ENCODE results near the gene FHIT.
"Not testable (repeated sequence)": the region's sequence is repeated elsewhere in the genome, so short reads cannot be mapped to it uniquely, and the experiment has no call there.

FHIT gene

DNA sequence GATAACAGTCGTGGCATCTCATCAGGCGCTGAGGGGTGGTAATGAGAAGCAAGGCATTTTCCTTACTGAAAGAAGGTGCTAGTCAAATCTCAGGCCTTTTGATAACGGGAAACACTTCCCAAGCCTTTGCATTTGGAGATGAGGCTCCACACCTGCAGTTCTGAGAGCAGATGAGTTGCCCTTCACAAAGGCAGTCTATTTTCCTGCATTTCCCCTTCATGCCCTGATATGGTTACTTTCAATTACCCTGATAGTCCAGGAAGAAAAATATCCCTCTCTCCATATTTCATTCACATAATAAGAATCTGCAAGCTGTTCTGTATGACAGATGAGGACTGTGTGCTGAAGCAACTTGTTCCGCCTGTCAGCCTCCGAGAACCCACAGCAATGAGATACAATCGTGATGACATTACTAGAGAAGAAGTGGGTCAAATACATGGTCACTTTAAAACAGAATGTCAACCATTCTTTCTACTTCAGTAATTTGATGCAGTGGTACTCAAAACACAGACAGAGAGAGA lies 25.0 kb downstream of the FHIT start:
- no peak for DNase-seq (ENCODE audit: low read depth)

- DNase-seq (ENCODE audit: low read depth), result no peak
Measured at GRCh38 chr3:61224823-61225222, 26.4 kb downstream of the FHIT start.

GRCh38 chr3:61223451-61223850 lies 27.8 kb downstream of the FHIT start:
- no peak for DNase-seq (ENCODE audit: low read depth)

GRCh38 chr3:61222467-61222866 lies 28.8 kb downstream of the FHIT start:
- no peak for DNase-seq (ENCODE audit: low read depth)

- DNase-seq (ENCODE audit: low read depth), result no peak
Measured at GRCh38 chr3:61221759-61222362, 29.4 kb downstream of the FHIT start.

DNA sequence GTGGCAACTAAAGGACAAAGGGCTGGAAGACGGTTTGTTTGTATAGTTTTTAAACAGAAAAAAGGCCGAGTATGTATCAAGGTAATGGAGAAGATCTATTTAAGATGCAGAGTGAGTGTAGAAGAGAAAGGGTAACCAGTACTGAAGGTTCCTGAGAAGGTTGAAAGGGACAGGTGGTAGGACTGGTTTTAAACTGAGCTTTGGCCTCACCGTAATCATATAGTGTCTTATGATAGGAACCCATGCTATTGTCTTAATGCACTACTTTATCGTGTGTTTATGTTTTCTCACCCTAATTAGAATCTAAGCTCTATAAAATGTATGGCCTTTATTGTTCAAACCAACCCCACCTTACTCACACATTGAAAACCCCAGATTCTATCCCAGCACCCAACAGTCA lies 32.7 kb downstream of the FHIT start:
- no peak for DNase-seq (ENCODE audit: low read depth)

DNA sequence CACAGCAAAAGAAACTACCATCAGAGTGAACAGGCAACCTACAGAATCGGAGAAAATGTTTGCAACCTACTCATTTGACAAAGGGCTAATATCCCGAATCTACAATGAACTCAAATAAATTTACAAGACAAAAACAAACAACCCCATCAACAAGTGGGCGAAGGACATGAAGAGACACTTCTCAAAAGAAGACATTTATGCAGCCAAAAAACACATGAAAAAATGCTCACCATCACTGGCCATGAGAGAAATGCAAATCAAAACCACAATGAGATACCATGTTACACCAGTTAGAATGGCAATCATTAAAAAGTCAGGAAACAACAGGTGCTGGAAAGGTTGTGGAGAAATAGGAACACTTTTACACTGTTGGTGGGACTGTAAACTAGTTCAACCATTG lies 35.1 kb downstream of the FHIT start:
- not testable (repeated sequence) for DNase-seq (ENCODE audit: low read depth)

- DNase-seq (ENCODE audit: low read depth), result no peak
Measured at GRCh38 chr3:61202086-61202485, 49.2 kb downstream of the FHIT start.

GRCh38 chr3:61201071-61201470 lies 50.2 kb downstream of the FHIT start:
- DNase-seq (ENCODE audit: low read depth), result no peak

GRCh38 chr3:61200270-61200669 lies 51.0 kb downstream of the FHIT start:
- no peak for DNase-seq (ENCODE audit: low read depth)

- DNase-seq (ENCODE audit: low read depth), result no peak
Measured at GRCh38 chr3:61199843-61200242, 51.4 kb downstream of the FHIT start.

DNA sequence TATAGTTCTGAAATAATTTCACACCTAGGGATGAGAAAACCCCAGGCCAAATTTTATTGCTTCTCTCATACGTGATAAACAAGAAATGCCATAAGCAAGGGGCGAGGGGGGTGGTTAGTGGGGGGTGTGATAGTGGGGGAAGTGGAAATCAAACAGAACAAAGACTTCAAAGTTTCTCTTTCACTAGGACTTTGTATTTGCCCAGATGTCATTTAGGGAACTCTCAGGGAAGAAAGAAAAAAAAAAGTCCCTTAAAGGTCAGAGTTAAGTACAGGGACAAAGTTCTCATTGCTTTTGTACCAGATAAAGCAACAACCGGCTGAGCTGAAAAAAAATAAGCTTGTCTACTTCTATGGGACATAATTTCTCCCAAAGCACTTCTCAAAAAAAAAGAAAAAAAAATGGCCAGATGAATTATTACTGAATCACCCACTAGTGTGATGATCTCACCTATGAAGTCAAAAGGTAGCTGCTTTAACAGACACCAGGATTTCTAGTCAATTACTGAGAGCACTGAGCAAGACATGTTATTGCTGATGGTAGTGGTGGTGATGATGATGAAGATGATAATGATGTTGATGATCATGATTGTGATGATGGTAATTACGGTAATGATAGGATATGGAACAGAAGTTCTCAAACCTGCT lies 56.2 kb downstream of the FHIT start:
- no peak for DNase-seq (ENCODE audit: low read depth)

DNA sequence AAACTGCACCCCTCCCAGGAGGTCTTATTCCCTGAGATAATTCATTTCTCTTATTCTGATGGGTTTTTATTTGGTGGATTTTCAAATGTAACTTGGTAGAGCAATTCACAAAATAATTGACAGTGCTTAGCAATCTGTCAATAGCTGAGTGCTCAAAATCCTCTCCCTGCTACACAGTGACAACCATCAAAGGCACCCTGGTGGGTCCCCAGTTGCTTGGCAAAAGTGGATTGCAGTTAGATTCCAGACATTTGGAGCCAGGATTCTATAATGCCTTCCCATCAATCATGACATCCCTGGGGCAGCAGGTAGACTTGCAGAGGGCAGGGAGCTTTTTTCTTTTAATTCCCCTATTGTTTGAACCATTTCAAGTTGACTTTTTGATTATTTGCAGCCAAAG lies 59.0 kb downstream of the FHIT start:
- DNase-seq (ENCODE audit: low read depth), result no peak

GRCh38 chr3:61190205-61190604 lies 61.0 kb downstream of the FHIT start:
- not testable (repeated sequence) for DNase-seq (ENCODE audit: low read depth)

GRCh38 chr3:61186030-61186429 lies 65.2 kb downstream of the FHIT start:
- DNase-seq (ENCODE audit: low read depth), result no peak

DNA sequence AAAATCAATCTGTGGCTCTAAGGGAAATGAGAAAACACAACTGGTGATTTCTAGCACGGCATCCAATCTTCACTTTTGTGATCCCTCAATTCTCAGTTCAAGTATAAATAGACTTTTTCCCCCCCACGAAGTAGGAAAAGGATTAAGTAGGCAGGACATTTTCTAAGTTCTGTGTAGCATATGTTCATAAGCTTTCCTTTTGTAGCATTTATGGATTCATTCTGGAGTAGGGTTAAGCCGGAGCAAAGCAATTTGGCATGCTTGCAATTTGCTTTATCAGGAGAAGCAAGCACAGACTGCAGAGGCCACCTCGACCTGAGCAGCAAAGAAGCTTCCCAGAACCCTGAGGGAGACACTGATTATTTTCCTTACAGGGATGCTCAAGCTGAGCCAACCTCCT lies 66.3 kb downstream of the FHIT start:
- no peak for DNase-seq (ENCODE audit: low read depth)

DNA sequence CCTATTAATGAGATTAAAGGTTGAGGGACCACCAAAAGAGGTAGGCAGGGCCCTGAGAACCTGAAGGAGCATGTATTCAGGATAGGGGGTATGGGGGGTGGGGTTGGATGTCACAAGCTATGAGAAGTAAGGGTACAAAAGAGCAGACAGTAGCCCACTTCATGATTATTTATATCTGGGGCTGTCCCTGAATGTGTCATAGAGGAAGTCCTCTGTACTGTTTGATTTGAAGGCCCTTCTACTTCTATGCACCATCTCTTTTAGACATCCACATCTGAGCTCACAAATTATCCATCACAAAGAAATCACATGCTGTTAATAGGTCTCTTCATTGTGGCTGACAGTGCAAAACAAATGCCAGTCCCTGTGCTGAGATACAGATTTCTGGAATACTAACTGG lies 68.6 kb downstream of the FHIT start:
- no peak for DNase-seq (ENCODE audit: low read depth)

DNA sequence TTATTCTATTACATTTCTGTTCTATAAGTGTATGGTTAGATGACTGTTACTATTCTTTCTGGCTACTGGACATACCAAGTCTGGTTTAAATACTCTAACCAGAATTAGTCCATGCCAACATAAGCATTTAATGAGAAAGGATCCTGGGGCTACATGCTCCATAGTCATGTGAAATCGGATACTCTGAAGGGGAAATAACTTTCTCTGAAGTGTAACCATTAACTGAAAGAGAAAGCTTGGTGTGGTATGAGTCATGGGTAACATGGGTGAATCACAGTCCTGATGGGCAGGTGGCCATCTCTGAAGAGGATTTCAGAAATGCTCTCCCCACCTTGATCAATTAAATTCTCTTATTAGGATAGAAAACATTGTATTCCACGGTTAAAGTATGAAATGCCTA lies 69.4 kb downstream of the FHIT start:
- DNase-seq (ENCODE audit: low read depth), result no peak

DNA sequence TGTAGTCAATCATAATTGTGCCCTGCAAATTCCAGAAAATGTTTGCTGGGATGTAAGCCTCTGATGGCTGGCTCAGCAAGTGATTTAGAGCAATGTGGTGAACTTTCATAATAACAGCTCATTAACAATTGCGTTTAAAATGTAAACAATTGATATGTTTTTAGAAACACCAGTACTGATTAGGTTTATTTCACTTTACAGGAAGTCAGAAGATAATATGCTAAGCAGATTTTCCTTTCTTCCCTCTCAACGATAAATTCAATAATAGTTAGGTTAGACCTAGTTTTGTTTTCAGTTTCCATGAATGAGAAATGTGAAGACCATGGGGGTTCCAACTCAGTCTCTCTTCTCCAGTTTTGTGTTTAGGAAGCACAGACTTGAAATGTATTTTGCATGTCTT lies 71.0 kb downstream of the FHIT start:
- DNase-seq (ENCODE audit: low read depth), result no peak

DNA sequence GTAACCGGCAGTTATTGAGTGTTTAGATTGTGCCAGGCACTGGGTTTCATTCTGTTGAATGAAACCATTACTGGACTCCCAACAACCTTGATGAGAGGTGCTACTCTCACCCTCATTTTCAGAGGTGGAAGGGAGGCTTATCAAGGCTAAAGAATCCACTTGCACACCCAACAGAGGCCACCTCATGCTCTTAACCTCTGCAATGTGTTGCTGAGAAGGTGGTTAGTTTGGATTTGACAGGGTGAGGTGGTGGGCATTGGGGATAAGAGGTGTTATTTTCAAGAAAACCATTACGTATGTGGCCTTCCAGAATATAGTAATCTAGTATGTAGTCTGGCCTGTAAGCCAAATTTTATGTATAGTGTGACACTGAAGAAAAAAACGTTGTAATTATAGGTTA lies 73.1 kb downstream of the FHIT start:
- no peak for DNase-seq (ENCODE audit: low read depth)

DNA sequence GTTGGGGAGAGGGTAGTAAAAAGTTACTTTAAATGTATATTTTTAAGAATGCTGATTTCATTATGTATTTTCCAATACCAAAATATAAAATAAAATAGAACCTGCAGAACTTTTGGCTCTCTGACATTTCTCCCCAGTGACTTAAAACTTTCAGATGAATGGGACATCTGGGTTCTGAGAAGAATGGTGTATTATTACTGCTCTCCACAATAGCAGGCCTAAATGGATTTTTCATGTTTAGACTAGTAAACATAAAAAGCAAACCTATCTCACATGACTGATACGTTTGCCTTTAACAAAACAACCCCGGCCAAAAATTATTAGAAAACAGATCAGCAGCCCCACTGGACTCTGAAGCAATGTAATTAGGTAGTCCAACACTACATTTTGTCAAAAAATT lies 73.8 kb downstream of the FHIT start:
- DNase-seq (ENCODE audit: low read depth), result no peak

DNA sequence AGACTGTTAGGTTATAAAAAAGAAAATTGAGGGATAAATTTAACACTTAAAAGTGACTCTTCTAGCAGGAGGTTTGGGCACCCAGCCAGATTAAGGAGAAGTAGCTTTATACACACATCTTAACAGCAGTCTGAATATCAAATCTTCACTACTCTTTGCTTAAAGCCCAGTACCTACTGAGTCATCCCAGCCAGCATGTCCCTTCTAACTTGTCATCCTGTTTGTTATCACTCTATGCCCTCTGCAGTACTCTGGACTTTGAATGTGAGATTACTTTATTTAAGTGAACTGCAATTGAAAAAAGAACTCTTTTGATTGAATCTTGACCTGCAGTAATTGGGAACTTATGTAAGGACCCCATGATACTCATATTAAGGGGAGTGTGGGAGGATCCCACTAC lies 77.6 kb downstream of the FHIT start:
- no peak for DNase-seq (ENCODE audit: low read depth)

DNA sequence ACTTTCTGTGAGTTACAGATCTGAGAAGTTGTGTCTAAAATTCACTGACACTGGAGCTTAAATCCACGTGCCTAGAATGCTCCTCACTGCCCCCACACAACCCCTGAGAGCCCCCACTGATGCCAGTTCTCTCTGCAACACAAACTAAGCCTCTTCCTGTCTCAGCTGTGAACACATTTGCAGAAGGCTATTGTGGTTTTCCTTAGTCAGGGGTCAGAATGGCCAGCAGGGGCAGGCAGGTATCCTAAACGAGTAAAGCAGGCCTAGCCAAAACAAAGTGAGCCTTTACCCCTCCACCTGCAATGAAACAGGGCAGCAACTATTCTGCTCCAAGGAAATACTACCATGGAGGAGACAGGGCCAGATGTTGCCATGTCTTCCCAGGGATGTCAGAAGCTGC lies 78.6 kb downstream of the FHIT start:
- DNase-seq (ENCODE audit: low read depth), result no peak

DNA sequence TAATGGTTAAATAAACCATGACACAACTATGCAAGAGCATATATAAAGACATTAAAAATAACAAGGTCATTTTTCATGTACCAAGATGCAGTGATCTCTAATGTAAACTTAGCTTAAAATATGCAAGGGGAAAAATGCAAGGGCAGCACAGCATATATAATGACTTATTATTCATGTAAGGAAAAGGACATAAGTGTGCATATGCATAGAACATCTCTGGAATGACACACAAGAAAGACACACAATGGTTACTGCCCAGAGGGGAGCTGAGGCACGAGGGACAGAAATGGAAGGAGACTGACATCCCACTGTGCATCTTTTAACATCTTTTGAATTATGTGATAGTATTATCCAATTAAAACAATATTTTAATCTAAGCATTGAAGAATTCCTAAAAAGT lies 79.0 kb downstream of the FHIT start:
- DNase-seq (ENCODE audit: low read depth), result no peak
